Naive thymus-derived CD8-positive, alpha-beta T cell (primary cell): ENCODE data around the gene BZW2. TPM values are rescaled to one million over a fixed set of nuclear protein-coding genes. Genes with fewer than 3 reads are reported as not detected.

ENCODE experiments used
- ATAC-seq, 2 donors: fragments of 150-1000 bp; cut with Tn5 transposase in 1 of 2; sonication (Bioruptor Pico), chemical (Tn5 transposase) in 1 of 2; 1 replicate in 1 of 2; 2 replicates in 1 of 2; pipeline ENCODE4 v1.10.0; 2021; ENCODE audit warnings: mild to moderate bottlenecking in 2 of 2, moderate library complexity in 2 of 2
- POLR2A ChIA-PET: fragments of 350-600 bp; sonication (Branson Sonifier 250); formaldehyde crosslinking; loops from one replicate; lab custom pipeline; 2021; ENCODE audit warnings: antibody characterized with exemption; lab: Charles Lee
- DNase-seq, 10 donors: peaks; one replicate each; pipeline versions ENCODE4 v3.0.0 to v3.0.0-alpha.2; 2020 to 2022
- H3K27ac Mint-ChIP-seq, 10 donors: one replicate each; pipeline ENCODE4 v1.8.0; 2020 to 2022; ENCODE audit warnings: mild to moderate bottlenecking in 10 of 10, mixed read lengths in 10 of 10, moderate library complexity in 4 of 10, inconsistent platforms in 1 of 10
- H3K27me3 Mint-ChIP-seq, 5 donors: one replicate each; pipeline ENCODE4 v1.8.0; 2021 to 2022; ENCODE audit warnings: mixed read lengths in 5 of 5
- H3K36me3 Mint-ChIP-seq, 3 donors: one replicate each; pipeline ENCODE4 v1.8.0; 2020 to 2022; ENCODE audit warnings: mixed read lengths in 3 of 3, mild to moderate bottlenecking in 2 of 3, inconsistent platforms in 1 of 3
- H3K4me1 Mint-ChIP-seq, 4 donors: one replicate each; pipeline ENCODE4 v1.8.0; 2021 to 2022; ENCODE audit warnings: mixed read lengths in 4 of 4
- H3K4me3 Mint-ChIP-seq, 10 donors: one replicate each; pipeline ENCODE4 v1.8.0; 2020 to 2022; ENCODE audit warnings: mild to moderate bottlenecking in 10 of 10, mixed read lengths in 10 of 10, moderate library complexity in 6 of 10, inconsistent platforms in 1 of 10
- H3K9me3 Mint-ChIP-seq, 9 donors: one replicate each; pipeline ENCODE4 v1.8.0; 2020 to 2022; ENCODE audit warnings: mixed read lengths in 9 of 9, mild to moderate bottlenecking in 3 of 9, inconsistent platforms in 1 of 9, moderate library complexity in 1 of 9
- polyA plus RNA-seq, 3 donors: library from polyadenylated mRNA; unstranded; fragments of 300-500 nt; fragmentation: Illumina TruSeq; gene quantifications; one replicate each; pipeline ENCODE4 v1.2.3, GENCODE V29; 2021
- total RNA-seq, 8 experiments: library from RNA in 2 of 8; stranded (reverse) in 2 of 8; gene quantifications; one replicate each; pipeline ENCODE4 v1.2.3 and lab custom pipeline; 2021 to 2026

The BZW2 gene
- total and polyA plus RNA-seq, 5 experiments from 2014 or later: 33.4 to 83.4 (median 76.9) TPM

DNA sequence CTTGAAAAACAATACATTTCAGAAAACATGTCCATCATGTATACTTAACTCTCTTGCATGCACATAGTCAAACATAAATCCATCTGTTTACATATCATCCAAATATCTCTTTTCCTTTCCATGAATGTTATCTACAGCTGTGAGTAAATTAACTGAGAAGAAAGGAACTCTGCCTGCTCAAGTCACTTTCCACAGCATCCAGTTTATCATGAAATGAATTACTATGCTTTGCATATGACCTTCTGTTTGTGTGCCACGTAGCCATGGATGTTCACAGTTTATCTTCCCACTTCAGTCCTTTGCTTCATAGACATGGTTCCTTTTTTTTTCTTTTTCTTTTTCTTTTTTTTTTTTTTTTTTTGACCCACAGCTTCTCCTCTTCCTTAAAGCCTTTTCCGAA is 39.6 kb downstream of the BZW2 start:
- POLR2A ChIA-PET: no interaction called here
- DNase-seq: no peak
- no peaks in the 10 kb centered on the region for H3K27me3 Mint-ChIP-seq
- H3K4me3 Mint-ChIP-seq: peak overlapping the region in 4 of 10 donors; percentile 11 to 55 (median 44)
- no peaks in the 10 kb centered on the region for H3K9me3 Mint-ChIP-seq
- no peak for ATAC-seq
- H3K27ac Mint-ChIP-seq: peak overlapping the region; percentile 9 to 88 (median 60)
- H3K36me3 Mint-ChIP-seq: peaks cover 8 to 79% (median 37%) of the 10 kb centered on the region in 3 donors
- peaks cover 10 to 23% (median 20%) of the 10 kb centered on the region in 4 donors for H3K4me1 Mint-ChIP-seq

DNA sequence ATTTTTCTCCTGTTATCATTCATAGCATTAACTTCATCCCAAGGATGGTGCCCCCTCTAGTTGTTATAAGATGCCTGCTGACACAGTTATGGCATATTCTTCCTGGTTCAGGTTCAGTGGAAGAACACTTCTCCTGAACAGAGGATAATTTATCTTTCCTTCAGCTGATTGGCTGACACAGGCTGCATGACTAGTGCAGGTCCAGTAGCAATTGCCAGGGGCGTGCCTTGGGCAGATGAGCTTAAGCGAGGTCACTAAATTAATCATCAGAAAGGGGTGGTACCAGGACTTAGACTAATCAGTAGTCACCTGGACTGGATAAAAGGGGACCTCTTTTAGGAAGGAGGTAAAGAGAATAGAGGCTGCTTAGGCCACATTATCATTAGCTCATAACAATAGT is 42.3 kb downstream of the BZW2 start:
- Mint-ChIP-seq H3K9me3 (no peaks in the 10 kb centered on the region), H3K4me1 (peaks cover 12 to 20% (median 20%) of the 10 kb centered on the region in 4 donors), H3K27me3 (no peaks in the 10 kb centered on the region), H3K4me3 (no peak overlapping the region), H3K27ac (no peak overlapping the region), H3K36me3 (peaks cover 5 to 82% (median 32%) of the 10 kb centered on the region in 3 donors)
- POLR2A ChIA-PET: interaction anchor here (1.3 kb wide), 1 partner anchor 43 kb away, joined by 5 read pairs; the partner anchor contains the start of genes ANKMY2 and BZW2
- no peak for DNase-seq
- ATAC-seq: no peak

DNA sequence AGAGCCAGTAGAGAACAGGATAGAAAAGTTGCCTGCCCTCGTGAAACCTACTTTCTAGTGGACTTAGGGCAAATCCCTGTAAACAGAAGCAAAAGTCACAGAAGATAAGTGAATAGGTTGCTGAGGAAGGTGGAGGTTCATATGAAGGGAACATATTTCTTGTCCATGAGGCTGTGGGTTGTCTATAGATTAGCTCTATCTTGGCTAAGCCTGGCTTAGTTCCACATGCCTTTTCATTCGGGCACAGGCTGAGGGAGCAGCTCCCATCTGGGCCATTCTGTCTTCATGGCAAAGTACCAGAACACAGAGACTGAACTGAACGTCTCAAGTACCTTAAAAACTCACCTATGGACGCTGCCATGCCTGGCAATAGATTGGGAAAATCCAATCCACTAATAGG is 45.3 kb downstream of the BZW2 start:
- no peak for DNase-seq

DNA sequence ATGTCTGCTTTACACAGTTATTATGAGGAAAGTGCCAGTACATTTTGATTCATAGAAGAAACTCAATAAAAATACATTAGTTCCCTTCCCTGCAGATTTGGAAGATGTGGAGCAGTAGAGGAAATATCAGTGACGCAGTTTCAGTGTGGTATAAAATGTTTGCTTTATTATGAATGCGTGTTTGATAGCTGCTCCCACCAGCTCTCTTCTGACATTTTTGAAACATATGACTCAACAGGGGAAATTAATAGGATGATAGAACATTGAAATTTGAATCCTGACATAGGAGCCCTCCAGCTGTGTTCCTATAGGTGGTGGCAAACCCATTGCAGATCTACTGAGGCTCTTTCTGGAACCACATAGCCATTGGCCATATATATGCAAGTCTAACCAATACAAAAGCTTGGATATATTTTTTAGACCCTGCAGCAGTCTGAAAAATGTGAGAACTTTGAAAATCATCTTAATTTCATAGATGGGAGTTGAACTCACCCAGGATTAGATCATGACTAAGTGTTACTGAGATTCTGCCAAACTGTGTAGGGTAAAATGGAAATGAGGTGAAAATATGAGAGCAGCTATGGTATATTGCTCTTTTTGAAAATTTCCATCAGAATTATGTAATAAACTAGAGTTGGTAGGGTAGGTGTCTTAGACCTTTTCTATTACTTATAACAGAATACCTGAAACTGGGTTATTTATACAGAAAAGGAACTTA is 47.8 kb downstream of the BZW2 start:
- no peak for ATAC-seq

More for the DNA sequence above, 45.3 kb downstream of the BZW2 start:
- no peaks in the 10 kb centered on the region for H3K9me3 Mint-ChIP-seq
- no peaks in the 10 kb centered on the region for H3K27me3 Mint-ChIP-seq
- peaks cover 5 to 87% (median 39%) of the 10 kb centered on the region in 3 donors for H3K36me3 Mint-ChIP-seq
- ATAC-seq: no peak
- peaks cover 0 to 2% (median 0%) of the 10 kb centered on the region in 4 donors for H3K4me1 Mint-ChIP-seq
- H3K27ac Mint-ChIP-seq: no peak overlapping the region
- POLR2A ChIA-PET: no interaction called here
- H3K4me3 Mint-ChIP-seq: no peak overlapping the region

DNA sequence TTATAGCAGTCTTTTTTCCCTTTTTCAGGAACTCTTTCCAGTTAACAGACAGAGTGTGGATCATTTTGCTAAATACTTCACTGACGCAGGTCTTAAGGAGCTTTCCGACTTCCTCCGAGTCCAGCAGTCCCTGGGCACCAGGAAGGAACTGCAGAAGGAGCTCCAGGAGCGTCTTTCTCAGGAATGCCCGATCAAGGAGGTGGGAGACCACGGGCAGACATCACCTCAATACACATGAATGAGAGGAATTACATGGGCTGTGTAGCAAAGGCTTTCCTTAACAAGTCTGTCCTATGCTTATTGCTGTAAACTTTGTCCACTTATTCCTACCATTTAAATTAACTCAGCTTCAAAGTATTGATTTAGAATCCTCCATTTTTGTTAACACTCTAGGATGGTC is 48.8 kb downstream of the BZW2 start:
- no peak for DNase-seq
- no peaks in the 10 kb centered on the region for H3K9me3 Mint-ChIP-seq
- H3K4me1 Mint-ChIP-seq: peaks cover 0 to 2% (median 0%) of the 10 kb centered on the region in 4 donors
- no peak for ATAC-seq
- H3K4me3 Mint-ChIP-seq: no peak overlapping the region
- POLR2A ChIA-PET: no interaction called here
- H3K36me3 Mint-ChIP-seq: peaks cover 13 to 99% (median 63%) of the 10 kb centered on the region in 3 donors
- H3K27ac Mint-ChIP-seq: peak overlapping the region in 2 of 10 donors; percentile 6 to 60
- no peaks in the 10 kb centered on the region for H3K27me3 Mint-ChIP-seq

More for the DNA sequence above, 47.8 kb downstream of the BZW2 start:
- no peak for DNase-seq
- POLR2A ChIA-PET: no interaction called here
- Mint-ChIP-seq H3K4me1 (peaks cover 0 to 2% (median 0%) of the 10 kb centered on the region in 4 donors), H3K27ac (peak overlapping the region in 1 of 10 donors; percentile 6), H3K27me3 (no peaks in the 10 kb centered on the region), H3K4me3 (no peak overlapping the region), H3K36me3 (peaks cover 11 to 97% (median 53%) of the 10 kb centered on the region in 3 donors), H3K9me3 (no peaks in the 10 kb centered on the region)

DNA sequence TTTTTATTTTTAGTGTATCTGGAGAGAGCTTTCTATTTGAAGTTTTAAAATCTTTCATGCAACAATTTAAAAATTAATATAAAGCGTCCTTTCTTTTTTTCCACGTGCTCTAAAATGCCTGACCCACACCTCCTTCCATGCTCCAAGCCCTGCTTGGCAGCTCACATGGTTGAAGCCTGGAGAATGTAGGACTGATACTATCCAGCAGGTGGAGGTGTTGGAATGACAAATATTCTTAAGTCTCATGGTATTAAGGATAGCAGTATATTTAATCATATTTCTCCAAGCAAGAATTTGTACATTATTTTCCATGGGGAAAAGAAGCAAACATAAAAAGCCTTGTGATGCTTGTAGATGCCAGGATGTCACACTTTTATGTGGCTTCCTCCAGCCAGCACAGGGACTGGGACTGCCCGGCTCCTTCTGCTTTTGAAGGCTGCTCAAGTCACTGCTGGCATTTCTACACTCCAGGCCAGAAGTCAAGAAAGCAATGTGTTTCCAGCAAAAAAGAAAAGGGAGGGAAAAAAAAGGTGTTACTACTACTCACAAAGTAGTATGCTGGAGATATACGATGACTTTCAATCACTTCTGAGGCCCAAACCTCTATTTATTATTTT is 49.7 kb downstream of the BZW2 start:
- peaks cover 17 to 99% (median 68%) of the 10 kb centered on the region in 3 donors for H3K36me3 Mint-ChIP-seq
- H3K9me3 Mint-ChIP-seq: no peaks in the 10 kb centered on the region
- POLR2A ChIA-PET: no interaction called here
- H3K27me3 Mint-ChIP-seq: no peaks in the 10 kb centered on the region
- H3K27ac Mint-ChIP-seq: no peak overlapping the region
- DNase-seq (no peak), ATAC-seq (no peak)
- no peak overlapping the region for H3K4me3 Mint-ChIP-seq
- H3K4me1 Mint-ChIP-seq: peaks cover 0 to 2% (median 0%) of the 10 kb centered on the region in 4 donors

DNA sequence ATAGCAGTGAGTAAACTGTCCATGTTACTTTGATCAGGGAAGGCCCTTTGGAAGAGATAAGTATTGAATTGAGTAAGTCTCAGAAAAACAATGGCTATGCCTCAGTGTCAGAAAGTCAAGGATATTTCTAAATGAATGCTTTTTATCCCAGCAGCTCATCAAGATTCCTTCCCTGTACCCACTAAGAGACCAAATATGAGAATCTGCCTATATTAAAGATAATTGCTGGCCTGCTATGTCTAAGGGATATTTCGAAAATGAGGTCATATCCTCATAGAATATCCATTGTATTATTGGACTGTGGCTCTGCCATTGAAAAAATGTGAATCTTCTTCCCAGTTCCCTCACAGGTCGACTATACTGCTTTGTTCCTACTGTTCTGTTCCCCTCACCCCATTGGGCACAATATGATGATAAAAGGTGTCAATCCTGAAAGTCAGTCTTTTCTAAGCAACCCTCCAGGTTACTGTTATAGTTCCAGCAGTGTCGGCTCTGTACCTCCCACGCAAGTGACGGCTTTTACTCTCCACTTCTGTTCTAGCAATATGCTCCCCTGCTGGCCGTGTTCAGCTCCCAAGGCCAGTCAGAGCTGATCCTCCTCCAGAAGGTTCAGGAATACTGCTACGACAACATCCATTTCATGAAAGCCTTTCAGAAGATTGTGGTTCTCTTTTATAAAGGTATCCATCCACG is 51.7 kb downstream of the BZW2 start:
- DNase-seq: no peak
- no peaks in the 10 kb centered on the region for H3K27me3 Mint-ChIP-seq
- POLR2A ChIA-PET: no interaction called here
- H3K27ac Mint-ChIP-seq: peak overlapping the region in 2 of 10 donors; percentile 23 to 34
- H3K4me3 Mint-ChIP-seq: no peak overlapping the region
- peaks cover 0 to 1% (median 0%) of the 10 kb centered on the region in 4 donors for H3K4me1 Mint-ChIP-seq
- H3K36me3 Mint-ChIP-seq: peaks cover 14 to 94% (median 70%) of the 10 kb centered on the region in 3 donors
- H3K9me3 Mint-ChIP-seq: no peaks in the 10 kb centered on the region
- no peak for ATAC-seq

DNA sequence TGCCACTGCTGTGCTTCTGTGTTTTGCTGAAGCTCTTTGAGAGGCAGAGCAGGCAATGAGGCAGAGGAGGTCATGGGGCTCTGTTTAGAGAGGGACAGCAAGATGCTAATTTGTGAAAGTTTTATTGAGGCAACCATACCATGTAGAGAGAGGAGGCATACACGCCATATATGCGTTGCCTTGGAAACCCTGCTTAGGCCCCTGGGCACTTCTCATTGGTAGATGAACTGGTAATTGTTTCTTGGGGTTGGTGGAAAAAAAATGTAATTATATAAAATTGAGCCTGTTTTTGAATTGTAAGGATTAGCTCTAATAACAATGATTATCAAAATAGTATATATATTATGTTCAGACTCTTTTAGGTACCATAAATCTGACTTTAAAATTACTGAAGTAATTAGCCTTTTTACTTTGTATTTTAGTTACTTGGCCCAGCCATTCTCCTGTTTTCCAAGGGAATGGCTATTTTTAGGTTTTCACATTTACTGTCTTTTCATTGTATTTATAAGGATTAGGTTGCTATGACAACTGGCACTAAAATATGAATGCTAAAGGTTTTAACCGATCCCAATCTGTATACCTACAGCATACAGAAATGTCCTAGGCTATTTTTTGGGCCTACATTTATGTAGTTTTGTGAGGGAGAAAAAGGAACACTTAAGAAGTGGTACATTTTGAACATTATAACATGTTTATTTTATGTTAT is 52.4 kb downstream of the BZW2 start:
- H3K4me3 Mint-ChIP-seq: no peak overlapping the region
- POLR2A ChIA-PET: no interaction called here

DNA sequence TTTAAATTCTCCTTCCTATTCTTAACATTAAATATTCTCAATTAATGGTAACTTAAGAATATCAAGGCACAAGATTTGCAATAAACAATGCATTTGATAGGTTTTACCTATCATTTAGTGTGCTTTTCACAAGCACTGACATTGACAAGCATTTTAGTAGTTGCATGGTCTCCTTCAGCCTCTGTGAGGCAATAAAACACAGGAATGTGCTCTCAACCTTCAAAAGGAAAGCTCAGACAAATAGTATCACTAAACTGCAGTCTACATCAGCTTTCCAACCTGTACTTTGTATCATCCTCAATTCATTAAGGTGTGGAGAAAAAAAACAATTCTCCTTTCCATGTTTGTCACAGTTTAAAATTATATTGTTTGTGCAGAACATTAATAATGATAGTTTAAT is 56.5 kb downstream of the BZW2 start:
- H3K4me1 Mint-ChIP-seq: no peaks in the 10 kb centered on the region
- ATAC-seq (no peak), DNase-seq (no peak)
- H3K27me3 Mint-ChIP-seq: no peaks in the 10 kb centered on the region
- H3K9me3 Mint-ChIP-seq: no peaks in the 10 kb centered on the region
- POLR2A ChIA-PET: no interaction called here
- no peak overlapping the region for H3K4me3 Mint-ChIP-seq
- peaks cover 25 to 86% (median 59%) of the 10 kb centered on the region in 3 donors for H3K36me3 Mint-ChIP-seq
- H3K27ac Mint-ChIP-seq: peak overlapping the region in 1 of 10 donors; percentile 70

More for the DNA sequence above, 52.4 kb downstream of the BZW2 start:
- DNase-seq: no peak
- no peak for ATAC-seq
- Mint-ChIP-seq H3K36me3 (peaks cover 14 to 90% (median 65%) of the 10 kb centered on the region in 3 donors), H3K9me3 (no peaks in the 10 kb centered on the region), H3K4me1 (no peaks in the 10 kb centered on the region), H3K27ac (peak overlapping the region in 1 of 10 donors; percentile 34), H3K27me3 (no peaks in the 10 kb centered on the region)

DNA sequence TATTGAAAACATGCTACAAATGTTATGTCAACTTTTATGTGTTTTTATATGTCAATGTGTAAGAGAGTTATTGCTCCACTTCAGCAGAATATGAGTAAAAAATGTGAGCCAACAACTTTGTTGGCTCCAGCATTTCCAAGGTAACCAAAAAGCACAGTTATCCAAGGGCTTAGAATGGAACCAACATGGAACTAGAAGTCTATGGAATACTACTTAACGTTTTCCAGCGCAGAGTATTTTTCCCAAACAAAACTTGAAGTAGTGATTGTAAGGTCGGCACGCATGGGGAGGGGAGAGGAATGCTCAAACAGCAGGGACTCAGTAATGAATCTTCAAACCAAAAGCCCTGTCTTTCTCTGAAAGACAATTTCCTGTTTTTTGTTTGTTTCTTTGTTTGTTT is 62.5 kb downstream of the BZW2 start:
- no peaks in the 10 kb centered on the region for H3K27me3 Mint-ChIP-seq
- ATAC-seq (no peak), DNase-seq (no peak)
- no peak overlapping the region for H3K27ac Mint-ChIP-seq
- no peak overlapping the region for H3K4me3 Mint-ChIP-seq
- H3K9me3 Mint-ChIP-seq: no peaks in the 10 kb centered on the region
- H3K4me1 Mint-ChIP-seq: peaks cover 0 to 2% (median 0%) of the 10 kb centered on the region in 4 donors
- POLR2A ChIA-PET: no interaction called here
- H3K36me3 Mint-ChIP-seq: peaks cover 19 to 55% (median 43%) of the 10 kb centered on the region in 3 donors

DNA sequence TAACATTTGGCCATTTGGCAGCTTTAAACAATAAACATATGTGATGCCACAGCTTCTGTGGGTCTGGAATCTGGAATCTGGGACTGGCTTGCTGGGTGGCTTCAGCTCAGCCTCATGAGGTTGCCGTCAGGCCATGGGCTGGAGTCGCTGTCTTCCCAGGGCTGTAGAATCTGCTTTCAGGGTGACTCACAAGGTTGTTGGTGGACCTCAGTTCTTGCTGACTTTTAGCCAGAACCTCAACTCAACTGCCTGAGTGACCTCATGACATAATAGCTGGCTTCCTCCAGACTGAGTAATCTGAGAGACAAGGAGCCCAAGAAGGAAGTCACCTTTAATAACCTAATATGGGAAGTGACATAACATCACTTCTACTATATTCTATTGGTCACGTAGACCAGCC is 63.0 kb downstream of the BZW2 start:
- no peak overlapping the region for H3K4me3 Mint-ChIP-seq
- DNase-seq (no peak), ATAC-seq (no peak)
- no peaks in the 10 kb centered on the region for H3K9me3 Mint-ChIP-seq
- H3K27ac Mint-ChIP-seq: peak overlapping the region in 2 of 10 donors; percentile 5 to 27
- H3K4me1 Mint-ChIP-seq: peaks cover 0 to 2% (median 0%) of the 10 kb centered on the region in 4 donors
- H3K27me3 Mint-ChIP-seq: no peaks in the 10 kb centered on the region
- peaks cover 16 to 50% (median 39%) of the 10 kb centered on the region in 3 donors for H3K36me3 Mint-ChIP-seq
- POLR2A ChIA-PET: no interaction called here

DNA sequence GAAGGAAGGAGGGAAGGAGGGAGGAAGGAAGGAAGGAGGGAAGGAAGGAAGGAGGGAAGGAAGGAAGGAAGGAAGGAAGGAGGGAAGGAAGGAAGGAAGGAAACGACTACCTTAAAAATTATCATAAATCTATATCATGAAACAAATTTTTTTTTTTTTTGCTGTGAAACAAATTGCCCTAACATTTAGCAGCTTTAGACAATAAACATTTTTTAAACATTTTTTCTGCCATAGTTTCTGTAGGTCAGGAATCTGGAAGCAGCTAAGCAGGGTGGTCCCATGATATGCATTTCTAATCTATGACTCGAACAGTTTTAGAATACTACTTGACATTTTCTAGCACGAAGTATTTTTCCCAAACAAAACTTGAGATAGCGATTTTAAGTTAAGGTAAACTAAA is 64.7 kb downstream of the BZW2 start:
- Mint-ChIP-seq H3K4me1 (peaks cover 0 to 2% (median 0%) of the 10 kb centered on the region in 4 donors), H3K27ac (no peak overlapping the region), H3K36me3 (peaks cover 15 to 37% (median 30%) of the 10 kb centered on the region in 3 donors), H3K9me3 (no peaks in the 10 kb centered on the region), H3K4me3 (no peak overlapping the region), H3K27me3 (no peaks in the 10 kb centered on the region)
- ATAC-seq: no peak
- no peak for DNase-seq
- POLR2A ChIA-PET: no interaction called here
